Effector CD4-positive, alpha-beta T cell (primary cell): ENCODE measurements around the gene IRS2.
"Not testable (repeated sequence)": the region's sequence is repeated elsewhere in the genome, so short reads cannot be mapped to it uniquely, and the experiment has no call there.

Experiments used
- DNase-seq: peaks from one replicate; pipeline ENCODE4 v3.0.0-alpha.2; 2020

Gene IRS2

DNA sequence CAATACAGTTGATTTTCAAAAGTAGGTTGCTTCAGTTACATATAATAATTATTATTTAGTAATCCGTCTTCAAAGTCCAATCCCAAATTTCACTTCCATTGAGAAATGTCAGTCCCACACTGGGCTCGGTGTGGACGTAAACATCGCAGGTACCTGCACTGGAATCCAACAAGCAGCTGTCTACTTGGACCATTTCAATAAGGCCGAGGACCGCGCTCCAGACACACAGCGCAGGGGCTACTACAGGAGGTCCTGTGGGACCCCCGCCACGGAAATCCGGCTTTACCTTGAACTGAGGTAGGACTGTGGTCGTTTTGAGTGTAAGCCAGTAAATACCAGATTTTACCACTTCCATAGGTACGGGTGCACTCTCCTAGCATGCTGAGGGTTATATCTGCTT is 30.8 kb downstream of the IRS2 start:
- no peak for DNase-seq

DNA sequence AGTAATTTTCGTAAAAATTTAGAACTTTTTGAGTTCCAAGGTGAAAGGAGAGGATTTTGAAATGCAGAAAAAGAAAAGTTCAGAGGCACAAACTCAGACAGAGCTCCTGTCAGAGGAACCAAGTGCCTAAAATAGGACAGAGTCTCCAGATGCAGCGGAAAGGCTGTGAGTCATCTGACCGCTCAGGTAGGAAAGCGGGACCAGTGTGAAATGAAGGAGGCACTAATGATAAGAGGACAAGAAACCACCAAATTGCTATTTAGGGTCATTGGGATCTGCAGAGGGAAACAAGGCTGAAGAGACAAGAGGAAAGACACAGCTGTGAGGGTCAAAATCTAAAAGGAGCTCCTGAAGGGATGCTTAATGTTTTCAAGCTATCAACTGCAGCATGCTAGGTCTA is 34.9 kb downstream of the IRS2 start:
- no peak for DNase-seq

- DNase-seq, result no peak
Measured at GRCh38 chr13:109750221-109750775, 36.1 kb downstream of the IRS2 start.

GRCh38 chr13:109749365-109749764 is 37.0 kb downstream of the IRS2 start:
- no peak for DNase-seq

- DNase-seq, result no peak
Measured at GRCh38 chr13:109748677-109749076, 37.7 kb downstream of the IRS2 start.

GRCh38 chr13:109747524-109747923 is 38.9 kb downstream of the IRS2 start:
- no peak for DNase-seq

DNA sequence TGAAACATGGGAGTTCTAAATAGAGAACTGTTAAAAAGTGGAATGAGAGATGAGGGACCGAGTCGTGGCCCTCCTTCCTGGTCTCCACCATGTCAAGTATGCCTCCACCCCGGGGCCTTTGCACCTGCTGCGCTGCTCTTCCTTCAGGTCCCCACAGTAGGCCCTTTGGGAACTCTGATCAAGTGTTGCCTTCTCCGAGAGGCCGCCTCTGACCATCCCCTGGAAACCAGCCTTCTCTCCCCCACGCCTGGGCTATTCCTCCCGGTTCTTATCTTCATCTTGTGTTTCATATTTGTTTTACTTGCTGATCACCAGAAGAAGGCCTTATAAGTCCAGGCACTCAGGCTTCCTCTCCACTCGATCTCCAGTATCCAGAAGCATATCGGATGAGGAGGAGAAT is 40.0 kb downstream of the IRS2 start:
- DNase-seq, result no peak

DNA sequence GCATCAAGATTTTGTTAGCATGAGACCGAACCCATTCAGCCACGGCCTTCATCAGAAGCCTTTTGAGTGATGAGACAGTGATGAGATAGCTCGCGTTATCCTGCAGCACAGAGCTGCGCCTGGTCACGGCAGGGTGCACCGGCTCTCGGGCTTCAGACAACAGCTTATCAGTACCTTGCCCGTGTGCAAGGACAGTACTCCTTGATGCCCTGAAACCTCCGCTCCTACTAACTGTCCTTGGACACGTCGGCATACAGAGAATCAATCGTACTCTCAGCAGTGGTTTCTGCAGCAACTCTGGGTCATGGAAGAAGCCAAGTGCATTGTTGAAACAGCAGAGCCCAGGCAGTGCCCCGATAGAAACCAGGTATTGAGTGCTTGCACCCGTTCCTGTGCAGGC is 40.7 kb downstream of the IRS2 start:
- no peak for DNase-seq

GRCh38 chr13:109745060-109745459 is 41.3 kb downstream of the IRS2 start:
- DNase-seq, result no peak

DNA sequence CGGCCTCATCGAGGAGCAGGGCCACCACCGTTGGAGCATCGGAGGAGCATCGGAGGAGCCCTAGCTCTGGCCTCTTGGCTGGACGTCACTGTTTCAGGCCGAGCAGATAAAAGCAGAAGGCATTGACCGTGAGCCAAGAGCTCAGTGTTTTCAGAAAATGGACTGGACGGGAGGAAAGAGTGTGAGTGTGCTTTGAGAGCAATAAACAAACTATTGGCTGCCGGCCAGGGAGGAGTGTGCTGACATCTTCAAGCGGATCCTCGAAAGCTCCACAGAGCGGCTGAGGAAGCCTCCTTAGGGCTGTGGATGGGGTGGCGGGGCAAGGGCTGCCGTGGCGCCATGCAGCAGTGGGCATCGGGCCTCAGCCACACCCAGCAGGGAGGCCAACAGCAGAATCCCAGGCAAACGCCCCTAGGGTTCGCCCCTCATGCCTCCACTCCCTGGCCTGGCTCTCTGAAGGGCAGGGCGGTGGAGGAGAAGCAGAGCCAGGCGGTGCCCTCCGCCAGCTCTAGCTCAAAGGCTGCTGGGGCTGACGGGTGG is 41.8 kb downstream of the IRS2 start:
- DNase-seq, result no peak

GRCh38 chr13:109743706-109744453 is 42.5 kb downstream of the IRS2 start:
- no peak for DNase-seq

DNA sequence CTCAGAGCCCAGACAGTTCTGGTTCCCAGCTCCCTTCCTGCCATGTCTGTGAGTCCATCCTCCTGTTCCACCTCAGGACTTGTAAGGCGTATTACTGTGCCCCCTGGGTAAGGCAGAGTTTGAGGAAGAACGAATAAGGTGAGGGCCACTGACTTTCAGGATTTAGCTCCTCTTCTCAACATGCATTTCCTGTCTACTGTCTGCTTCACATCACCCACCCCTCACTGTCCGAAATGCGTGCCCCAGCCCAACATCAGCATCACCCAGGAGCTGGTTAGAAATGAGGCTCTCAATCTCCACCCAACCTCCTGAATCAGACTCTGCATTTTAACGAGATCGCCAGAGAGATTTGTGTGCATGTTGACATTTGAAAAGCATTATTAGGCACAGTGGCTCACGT is 44.4 kb downstream of the IRS2 start:
- no peak for DNase-seq

DNA sequence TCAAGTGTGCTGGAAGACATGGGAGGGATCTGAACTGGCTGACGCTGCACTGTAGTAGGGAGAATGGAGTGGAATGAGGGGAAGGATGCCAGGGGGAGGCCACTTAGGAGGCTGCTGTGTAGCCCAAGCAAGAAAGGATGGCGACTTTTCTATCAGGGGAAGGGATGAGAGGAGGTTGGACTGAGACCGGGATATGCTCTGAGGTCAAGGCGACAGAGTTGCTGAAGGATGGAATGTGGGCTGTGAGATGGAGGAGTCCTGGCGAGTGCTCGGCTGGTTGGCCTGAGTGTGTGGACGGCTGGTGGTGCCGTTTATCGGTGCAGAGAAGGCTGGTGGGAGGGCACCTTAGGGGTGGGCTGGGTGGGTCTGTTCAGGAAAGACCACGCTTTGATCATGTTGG is 45.7 kb downstream of the IRS2 start:
- no peak for DNase-seq

GRCh38 chr13:109740121-109740520 is 46.3 kb downstream of the IRS2 start:
- DNase-seq, result no peak

DNA sequence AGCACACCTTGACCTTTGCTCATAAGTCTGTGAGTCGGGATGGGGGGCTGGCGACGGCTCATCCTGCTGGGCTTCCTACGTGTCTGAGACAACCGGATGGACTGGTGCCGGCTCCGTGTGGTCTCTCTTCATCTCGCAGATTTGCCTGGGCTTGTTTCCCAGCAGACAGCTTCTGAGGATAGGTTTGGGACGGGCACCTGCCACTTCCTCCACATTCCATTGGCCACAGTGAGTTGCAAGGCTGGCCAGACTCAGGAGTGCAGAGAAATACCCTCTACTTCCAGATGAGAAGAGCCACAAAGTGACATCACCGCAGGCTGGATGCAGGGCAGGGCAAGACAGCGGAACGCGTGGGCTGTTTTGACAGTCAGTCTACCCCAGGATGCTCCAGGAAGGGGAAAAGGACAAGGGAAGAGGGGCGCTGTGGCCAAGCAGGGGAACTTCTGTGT is 48.1 kb downstream of the IRS2 start:
- DNase-seq, result no peak

- DNase-seq, result no peak
Measured at GRCh38 chr13:109737606-109738005, 48.8 kb downstream of the IRS2 start.

- no peak for DNase-seq
Measured at GRCh38 chr13:109737046-109737573, 49.3 kb downstream of the IRS2 start.

DNA sequence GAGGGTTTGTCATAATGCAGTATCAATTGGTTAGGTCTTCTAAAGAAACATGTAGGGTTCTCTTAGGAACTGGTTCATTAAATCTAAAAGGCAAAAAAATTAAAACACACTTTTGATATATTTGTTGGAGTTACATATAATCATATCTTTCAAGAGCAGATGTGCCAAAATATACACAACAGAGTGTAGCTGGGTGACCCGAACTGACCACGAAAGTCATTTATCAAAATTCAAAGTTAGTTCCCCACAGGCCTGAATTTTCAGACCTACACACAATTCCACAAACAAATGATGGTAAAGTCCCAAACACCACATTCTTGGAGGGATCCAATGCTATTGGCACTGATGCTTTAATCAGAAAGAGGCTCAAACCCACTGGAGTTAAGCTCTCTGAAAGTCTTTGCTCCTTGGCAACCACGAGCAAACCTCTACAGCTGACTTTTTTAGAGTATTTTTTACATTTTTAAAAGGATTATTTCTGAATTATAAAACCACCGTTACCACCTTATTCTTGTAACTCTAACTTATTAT is 50.9 kb downstream of the IRS2 start:
- DNase-seq, result no peak

DNA sequence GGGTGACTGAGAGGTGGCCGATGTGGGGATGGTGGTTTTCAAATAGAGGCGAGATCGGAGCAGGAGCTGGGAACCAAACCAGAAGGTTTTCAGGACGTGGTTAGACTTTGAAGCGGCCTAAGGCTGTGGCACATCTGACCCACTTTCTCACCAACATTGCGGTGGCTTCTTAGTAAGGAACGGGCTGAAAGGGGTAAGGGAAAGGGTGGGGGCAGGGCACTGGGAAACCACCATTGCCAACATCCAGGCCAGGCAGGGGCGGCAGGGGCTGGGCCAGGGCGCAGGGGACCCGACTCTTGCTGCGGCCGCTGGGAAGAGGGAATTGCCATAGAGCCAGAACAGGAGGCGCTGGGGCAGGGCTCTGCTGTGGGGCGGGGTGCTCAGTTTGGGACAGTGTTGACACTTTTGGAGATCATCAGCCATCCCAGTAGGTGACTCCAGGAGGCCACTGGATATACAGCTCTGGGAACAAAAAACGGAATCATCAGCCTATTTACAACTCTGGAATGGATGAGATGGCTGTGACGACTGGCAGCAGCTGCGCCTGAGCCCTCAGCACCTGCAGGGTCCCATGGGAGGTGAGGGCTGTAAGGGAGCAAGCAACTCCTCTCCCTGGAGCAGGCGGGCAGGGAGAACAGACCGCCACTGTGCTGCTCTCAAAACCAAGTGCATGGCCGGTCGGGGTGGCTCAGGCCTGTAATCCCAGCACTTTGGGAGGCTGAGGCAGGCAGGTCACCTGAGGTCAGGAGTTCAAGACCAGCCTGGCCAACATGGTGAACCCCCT is 52.2 kb downstream of the IRS2 start:
- DNase-seq, result no peak

DNA sequence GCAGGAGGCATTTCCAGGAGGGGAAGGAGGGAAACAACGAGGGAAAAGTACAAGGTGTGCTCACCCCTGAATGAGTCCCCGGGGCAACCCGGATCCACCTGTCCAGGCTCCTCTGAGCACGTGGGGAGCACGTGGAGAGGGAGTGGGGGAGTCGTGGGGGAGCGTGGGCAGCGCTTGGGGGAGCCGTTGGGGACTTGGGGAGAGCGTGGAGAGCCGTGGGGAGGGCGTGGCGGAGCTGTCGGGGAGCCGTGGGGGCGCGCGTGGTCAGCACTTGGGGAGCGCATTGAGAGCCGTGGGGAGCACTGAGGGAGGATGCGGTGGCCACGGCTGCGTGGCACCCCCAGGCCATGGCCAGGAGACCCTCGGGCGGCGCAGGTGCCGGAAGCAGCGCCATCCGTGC is 52.8 kb downstream of the IRS2 start:
- no peak for DNase-seq

DNA sequence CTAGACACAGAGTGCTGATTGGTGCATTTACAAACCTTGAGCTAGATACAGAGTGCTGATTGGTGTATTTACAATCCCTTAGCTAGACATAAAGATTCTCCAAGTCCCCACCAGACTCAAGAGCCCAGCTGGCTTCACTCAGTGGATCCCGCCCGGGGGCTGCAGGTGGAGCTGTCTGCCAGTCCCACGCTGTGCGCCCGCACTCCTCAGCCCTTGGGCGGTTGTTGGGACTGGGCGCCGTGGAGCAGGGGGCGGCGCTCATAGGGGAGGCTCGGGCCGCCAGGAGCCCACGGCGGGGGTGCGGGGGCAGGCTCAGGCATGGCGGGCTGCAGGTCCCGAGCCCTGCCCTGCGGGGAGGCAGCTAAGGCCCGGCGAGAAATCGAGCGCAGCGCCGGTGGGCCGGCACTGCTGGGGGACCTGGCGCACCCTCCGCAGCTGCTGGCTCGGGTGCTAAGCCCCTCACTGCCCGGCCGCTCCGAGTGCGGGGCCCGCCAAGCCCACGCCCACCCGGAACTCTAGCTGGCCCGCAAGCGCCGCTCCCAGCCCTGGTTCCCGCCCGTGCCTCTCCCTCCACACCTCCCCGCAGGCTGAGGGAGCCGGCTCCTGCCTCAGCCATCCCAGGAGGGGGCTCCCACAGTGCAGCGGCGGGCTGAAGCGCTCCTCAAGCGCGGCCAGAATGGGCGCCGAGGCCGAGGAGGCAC is 53.8 kb downstream of the IRS2 start:
- DNase-seq, result not testable (repeated sequence)

- DNase-seq, result no peak
Measured at GRCh38 chr13:109730812-109731335, 55.5 kb downstream of the IRS2 start.
